Thymus (tissue), 11 donors: ENCODE results near the gene PSMD13. TPM values are rescaled to one million over a fixed set of nuclear protein-coding genes. Genes with fewer than 3 reads are reported as not detected.
"Not testable (repeated sequence)": the region's sequence is repeated elsewhere in the genome, so short reads cannot be mapped to it uniquely, and the experiment has no call there.

Source experiments
- DNase-seq, 9 donors: peaks; one replicate each; pipeline ENCODE4 v3.0.0-alpha.2; 2013; ENCODE audit warnings: low spot score in 9 of 9, low read depth in 6 of 9, missing footprints in 1 of 9
- H3K27ac ChIP-seq, 2 donors: one replicate each; pipeline ENCODE4 v1.5.1; 2013; ENCODE audit warnings: control low read depth in 1 of 2, low read depth in 1 of 2, low read length in 1 of 2, mild to moderate bottlenecking in 1 of 2, moderate library complexity in 1 of 2
- H3K27me3 ChIP-seq, 2 donors: one replicate each; pipeline ENCODE4 v1.5.1; 2013; ENCODE audit warnings: low read length in 1 of 2; ENCODE audit not compliant: control insufficient read depth in 2 of 2, insufficient read depth in 1 of 2
- H3K36me3 ChIP-seq, 2 donors: one replicate each; pipeline ENCODE4 v1.5.1; 2013; ENCODE audit warnings: low read length in 1 of 2, mild to moderate bottlenecking in 1 of 2, moderate library complexity in 1 of 2; ENCODE audit not compliant: control insufficient read depth in 2 of 2, insufficient read depth in 2 of 2
- H3K4me1 ChIP-seq, 2 donors: one replicate each; pipeline ENCODE4 v1.5.1; 2013; ENCODE audit warnings: low read length in 2 of 2; ENCODE audit not compliant: control insufficient read depth in 2 of 2, insufficient read depth in 2 of 2
- H3K4me3 ChIP-seq, 2 donors: one replicate each; pipeline ENCODE4 v1.5.1; 2013; ENCODE audit warnings: low read length in 2 of 2, control low read depth in 1 of 2, mild to moderate bottlenecking in 1 of 2
- H3K9me3 ChIP-seq, 2 donors: one replicate each; pipeline ENCODE4 v1.5.1; 2013; ENCODE audit warnings: low read length in 1 of 2, mild to moderate bottlenecking in 1 of 2; ENCODE audit not compliant: control insufficient read depth in 2 of 2, insufficient read depth in 1 of 2
- WGBS: extraction: QIAGEN DNeasy Blood & Tissue Kit; methylation state at CpG from one replicate; pipeline ENCODE4 v1.1.7; 2013; 5-methylcytosine and 5-hydroxymethylcytosine counted together
- polyA plus RNA-seq: library from polyadenylated mRNA; stranded (reverse); fragments of 200-250 nt; gene quantifications from one replicate; pipeline ENCODE4 v1.2.3, GENCODE V29; 2013
- total RNA-seq: library from RNA; stranded (reverse); fragments of 120-200 nt; gene quantifications from one replicate; pipeline ENCODE4 v1.2.4, GENCODE V29; 2013
- donor health status: healthy.

PSMD13 gene
- total and polyA plus RNA-seq, 2 donors = 134 to 192 TPM

DNA sequence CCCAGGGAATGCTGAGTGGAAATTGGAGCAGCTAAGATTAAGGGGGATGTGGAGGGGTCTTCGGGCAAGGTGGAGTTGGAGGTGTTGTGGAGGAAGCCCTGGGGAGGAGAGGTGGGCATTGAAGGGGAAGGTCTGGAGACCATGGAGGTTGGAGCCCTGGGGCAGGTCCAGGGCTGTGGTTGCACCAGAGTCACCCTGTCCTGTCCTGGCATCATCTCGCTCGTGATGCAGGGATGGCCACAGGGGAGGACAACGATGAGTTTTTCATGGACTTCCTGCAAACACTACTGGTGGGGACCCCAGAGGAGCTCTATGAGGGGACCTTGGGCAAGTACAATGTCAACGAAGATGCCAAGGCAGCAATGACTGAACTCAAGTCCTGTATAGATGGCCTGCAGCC, 43.3 kb upstream of the PSMD13 start:
- not testable (repeated sequence) for H3K9me3 ChIP-seq, H3K4me3 ChIP-seq, H3K27me3 ChIP-seq, H3K36me3 ChIP-seq, DNase-seq, H3K27ac ChIP-seq
- peaks cover 0 to 13% of the 10 kb centered on the region in 2 donors for H3K4me1 ChIP-seq
- 90% methylated on average over 5 of the region's 5 CpGs for WGBS

DNA sequence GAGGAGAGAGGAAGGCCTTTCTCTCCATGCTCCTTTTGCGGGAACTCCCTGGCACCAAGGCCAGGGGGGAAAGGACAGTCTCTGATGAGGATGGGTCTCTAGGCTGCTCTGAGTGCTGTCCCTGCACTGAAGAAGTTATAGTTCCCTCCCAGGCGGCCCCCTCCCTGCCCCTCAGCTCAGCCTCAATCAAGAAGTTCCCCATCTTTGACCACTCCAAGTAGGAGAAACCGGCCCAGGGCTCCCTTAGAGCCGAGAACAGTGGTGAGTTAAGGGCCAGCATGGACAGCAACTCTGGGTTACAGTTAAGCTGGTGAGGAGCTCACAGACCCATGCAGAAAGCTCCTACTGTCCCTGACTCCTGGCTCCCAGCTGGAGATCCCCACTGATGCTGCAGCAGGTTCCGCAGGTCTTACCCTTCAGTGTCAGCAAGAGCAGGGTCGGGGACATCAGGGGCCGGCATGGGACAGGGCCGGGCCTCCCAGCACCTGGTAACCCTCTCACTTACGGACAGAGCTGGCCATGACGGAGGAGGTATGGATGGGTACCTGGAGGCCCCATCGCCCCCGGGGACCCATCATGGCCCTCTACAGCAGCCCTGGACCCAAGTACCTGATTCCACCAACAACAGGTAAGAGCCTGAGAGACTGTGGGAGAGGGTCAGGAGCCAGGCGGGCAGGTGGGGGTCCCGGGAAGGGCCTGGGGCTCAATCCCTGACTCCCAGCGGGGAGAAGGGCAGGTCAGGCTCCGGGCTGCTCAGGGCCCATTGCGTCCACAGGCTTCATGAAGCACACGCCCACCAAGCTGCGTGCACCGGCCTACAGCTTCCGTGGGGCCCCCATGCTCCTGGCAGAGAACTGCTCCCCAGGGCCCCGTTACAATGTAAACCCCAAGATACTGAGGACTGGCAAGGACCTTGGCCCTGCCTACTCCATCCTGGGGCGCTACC, 39.7 kb upstream of the PSMD13 start:
- peaks cover 0 to 1% of the 10 kb centered on the region in 2 donors for H3K9me3 ChIP-seq
- peaks cover 3 to 13% of the 10 kb centered on the region in 2 donors for H3K4me1 ChIP-seq
- H3K36me3 ChIP-seq = peaks cover 0 to 5% of the 10 kb centered on the region in 2 donors
- 97% methylated on average over 23 of the region's 23 CpGs for WGBS
- no peak overlapping the region for H3K4me3 ChIP-seq
- DNase-seq = no peak
- H3K27ac ChIP-seq = no peak overlapping the region
- peaks cover 0 to 3% of the 10 kb centered on the region in 2 donors for H3K27me3 ChIP-seq

DNA sequence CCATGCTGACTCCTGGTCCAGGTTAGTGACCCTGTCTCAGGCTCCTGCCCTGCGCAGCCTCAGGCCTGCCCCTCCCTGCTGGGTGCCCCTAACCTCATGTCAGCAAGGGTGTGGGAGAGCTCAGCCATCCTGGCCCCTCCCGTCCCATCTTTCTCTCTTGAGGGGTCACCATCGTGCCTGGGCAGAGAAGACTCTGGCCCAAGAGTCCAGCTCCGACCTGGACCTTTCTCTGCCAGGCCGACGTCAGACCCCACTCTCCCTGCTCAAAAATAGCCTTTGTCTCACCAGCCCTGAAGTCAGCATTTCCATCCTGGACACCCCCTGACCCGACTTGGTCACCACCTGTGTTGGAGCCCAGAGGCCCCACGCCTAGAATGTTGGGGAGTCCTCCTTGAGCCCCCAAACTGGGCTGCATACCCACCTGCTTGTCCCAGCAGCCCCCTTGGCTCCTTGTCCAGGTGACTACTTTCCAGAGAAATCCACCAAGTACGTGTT, 39.0 kb upstream of the PSMD13 start:
- WGBS = 96% methylated on average over 9 of the region's 9 CpGs
- DNase-seq = no peak
- H3K27ac ChIP-seq = no peak overlapping the region
- H3K4me1 ChIP-seq = peaks cover 7 to 14% of the 10 kb centered on the region in 2 donors
- H3K36me3 ChIP-seq = peaks cover 0 to 5% of the 10 kb centered on the region in 2 donors
- peaks cover 0 to 3% of the 10 kb centered on the region in 2 donors for H3K27me3 ChIP-seq
- peaks cover 0 to 1% of the 10 kb centered on the region in 2 donors for H3K9me3 ChIP-seq
- H3K4me3 ChIP-seq = no peak overlapping the region

DNA sequence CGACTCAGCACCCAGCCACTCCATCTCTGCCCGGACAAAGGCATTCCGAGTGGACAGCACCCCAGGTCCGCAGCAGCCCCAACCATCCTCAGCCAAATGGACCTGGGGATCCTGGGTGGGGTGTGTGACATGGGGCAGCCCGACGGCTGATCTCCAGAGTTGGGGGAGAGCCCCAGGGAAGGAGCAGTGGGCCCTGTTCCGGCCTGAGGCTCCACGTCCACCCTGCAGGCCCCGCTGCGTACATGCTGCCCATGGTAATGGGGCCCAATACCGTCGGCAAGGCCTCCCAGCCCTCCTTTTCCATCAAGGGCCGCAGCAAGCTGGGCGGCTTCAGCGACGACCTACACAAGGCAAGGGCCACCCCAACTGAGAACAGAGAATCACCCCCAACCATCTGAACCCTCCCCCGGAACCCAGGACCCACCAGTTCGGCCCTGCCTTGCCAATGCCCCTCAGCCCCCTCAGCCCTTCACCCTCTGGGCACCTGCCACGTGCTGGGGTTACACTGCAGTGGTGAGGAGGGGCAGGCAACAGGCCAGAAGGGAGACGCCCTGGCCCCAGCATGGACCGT, 38.5 kb upstream of the PSMD13 start:
- peaks cover 0 to 1% of the 10 kb centered on the region in 2 donors for H3K9me3 ChIP-seq
- peaks cover 2 to 6% of the 10 kb centered on the region in 2 donors for H3K36me3 ChIP-seq
- peaks cover 0 to 3% of the 10 kb centered on the region in 2 donors for H3K27me3 ChIP-seq
- WGBS = 98% methylated on average over 21 of the region's 21 CpGs
- no peak for DNase-seq
- H3K4me3 ChIP-seq = no peak overlapping the region
- no peak overlapping the region for H3K27ac ChIP-seq
- peaks cover 7 to 20% of the 10 kb centered on the region in 2 donors for H3K4me1 ChIP-seq

DNA sequence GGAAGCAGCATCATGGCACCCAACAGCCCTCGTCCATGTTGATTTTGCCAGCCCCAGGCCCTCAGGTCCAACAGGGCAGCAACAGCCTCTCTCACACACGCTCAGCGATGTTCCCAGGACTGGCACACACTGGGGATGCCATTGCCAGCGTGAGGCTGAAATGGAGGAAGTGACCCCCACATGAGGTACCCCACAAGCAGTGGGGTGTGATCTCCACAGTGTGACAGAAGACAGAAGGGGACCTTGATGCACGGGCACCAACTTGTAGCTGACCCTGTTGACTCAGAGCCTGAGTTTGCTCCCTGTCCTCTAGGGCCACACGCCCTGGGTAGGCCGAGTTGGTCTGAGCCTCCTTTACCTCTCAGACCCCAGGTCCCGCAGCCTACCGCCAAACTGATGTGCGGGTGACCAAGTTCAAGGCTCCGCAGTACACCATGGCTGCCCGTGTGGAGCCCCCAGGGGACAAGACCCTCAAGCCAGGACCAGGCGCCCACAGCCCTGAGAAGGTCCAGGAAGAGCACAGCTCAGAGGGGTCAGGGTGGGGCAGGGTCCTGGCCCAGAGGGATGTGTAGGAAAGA, 37.7 kb upstream of the PSMD13 start:
- Histone ChIP-seq H3K4me1 (peaks cover 7 to 22% of the 10 kb centered on the region in 2 donors), H3K4me3 (no peak overlapping the region), H3K27me3 (peaks cover 0 to 3% of the 10 kb centered on the region in 2 donors), H3K9me3 (peaks cover 0 to 1% of the 10 kb centered on the region in 2 donors), H3K27ac (no peak overlapping the region), H3K36me3 (peaks cover 9 to 14% of the 10 kb centered on the region in 2 donors)
- no peak for DNase-seq
- WGBS = 93% methylated on average over 13 of the region's 13 CpGs

DNA sequence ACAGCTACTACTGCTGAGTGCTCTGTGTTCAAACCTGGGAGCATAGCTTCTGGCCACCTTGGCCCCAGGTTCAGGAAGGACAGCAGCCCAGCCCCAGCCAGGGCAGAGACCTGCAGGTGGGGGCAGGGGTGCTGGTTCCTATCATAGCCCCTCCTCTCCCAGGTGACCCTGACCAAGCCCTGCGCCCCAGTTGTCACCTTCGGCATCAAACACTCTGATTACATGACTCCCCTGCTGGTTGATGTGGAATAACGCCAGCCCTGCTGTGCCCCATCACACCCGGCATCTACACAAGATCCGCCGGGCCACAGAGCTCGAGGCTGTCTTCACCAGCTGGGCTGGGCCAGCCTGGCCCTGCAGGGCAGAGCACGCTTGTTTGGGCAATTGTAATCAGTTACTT, 37.0 kb upstream of the PSMD13 start:
- peaks cover 7 to 25% of the 10 kb centered on the region in 2 donors for H3K4me1 ChIP-seq
- H3K27ac ChIP-seq = no peak overlapping the region
- 96% methylated on average over 8 of the region's 8 CpGs for WGBS
- peaks cover 0 to 1% of the 10 kb centered on the region in 2 donors for H3K9me3 ChIP-seq
- DNase-seq = no peak
- peaks cover 0 to 3% of the 10 kb centered on the region in 2 donors for H3K27me3 ChIP-seq
- no peak overlapping the region for H3K4me3 ChIP-seq
- H3K36me3 ChIP-seq = peaks cover 15 to 21% of the 10 kb centered on the region in 2 donors

DNA sequence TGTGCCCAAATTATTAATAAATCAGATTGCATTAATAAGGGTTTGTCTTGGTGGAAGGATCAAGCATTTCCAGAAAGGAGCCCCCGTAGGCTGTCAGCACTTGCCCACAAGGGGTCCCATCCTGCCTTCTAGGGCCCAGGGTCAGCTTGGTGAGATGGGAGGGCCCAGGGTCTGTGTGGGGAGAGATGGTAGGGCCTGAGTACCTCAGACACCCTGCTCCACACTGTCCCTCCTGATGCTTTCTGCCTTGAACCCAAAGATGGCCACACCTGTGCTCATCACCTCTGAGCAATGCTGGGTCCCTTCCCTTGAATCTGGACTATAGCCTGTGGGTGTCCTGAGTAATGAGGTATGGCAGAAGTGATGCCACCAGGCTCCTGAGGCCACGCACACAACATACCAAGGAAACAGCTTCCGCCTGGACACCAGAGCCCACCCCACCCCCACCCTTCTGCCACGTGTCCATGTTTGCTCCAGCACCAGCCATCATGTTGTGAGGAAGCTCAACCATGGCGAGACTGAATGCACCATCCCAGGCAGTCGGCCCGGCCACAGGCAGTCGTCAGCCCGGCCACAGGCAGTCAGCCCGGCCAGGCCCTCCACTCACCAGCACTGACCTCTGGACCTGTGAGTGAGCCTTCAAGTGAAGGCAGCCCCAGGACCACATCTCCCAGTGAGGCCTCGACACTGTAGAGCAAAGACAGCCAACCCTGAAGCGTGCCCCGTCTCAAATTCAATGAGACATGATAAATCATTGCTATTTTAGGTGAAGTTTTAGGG, 36.4 kb upstream of the PSMD13 start:
- H3K27me3 ChIP-seq = peaks cover 0 to 3% of the 10 kb centered on the region in 2 donors
- H3K4me1 ChIP-seq = peaks cover 8 to 25% of the 10 kb centered on the region in 2 donors
- no peak overlapping the region for H3K27ac ChIP-seq
- H3K4me3 ChIP-seq = no peak overlapping the region
- H3K9me3 ChIP-seq = peaks cover 0 to 1% of the 10 kb centered on the region in 2 donors
- no peak for DNase-seq
- 98% methylated on average over 13 of the region's 13 CpGs for WGBS
- H3K36me3 ChIP-seq = peaks cover 22 to 25% of the 10 kb centered on the region in 2 donors

DNA sequence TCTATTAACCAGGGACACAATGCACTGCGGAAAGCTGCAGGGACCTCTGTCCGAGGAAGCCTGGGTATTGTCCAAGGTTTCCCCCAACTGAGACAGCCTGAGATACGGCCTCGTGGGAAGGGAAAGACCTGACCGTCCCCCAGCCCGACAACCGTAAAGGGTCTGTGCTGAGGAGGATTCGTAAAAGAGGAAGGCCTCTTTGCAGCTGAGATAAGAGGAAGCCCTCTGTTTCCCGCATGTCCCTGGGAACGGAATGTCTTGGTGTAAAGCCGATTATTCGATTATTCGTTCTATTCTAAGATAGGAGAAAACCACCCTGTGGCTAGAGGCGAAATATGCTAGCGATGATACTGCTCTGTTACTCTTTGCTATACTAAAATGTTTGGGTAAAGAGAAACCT, 34.8 kb upstream of the PSMD13 start:
- Histone ChIP-seq H3K4me1 (peaks cover 19 to 39% of the 10 kb centered on the region in 2 donors), H3K4me3 (no peak overlapping the region), H3K9me3 (peaks cover 0 to 1% of the 10 kb centered on the region in 2 donors), H3K36me3 (peaks cover 26 to 28% of the 10 kb centered on the region in 2 donors), H3K27me3 (peaks cover 0 to 3% of the 10 kb centered on the region in 2 donors), H3K27ac (peak overlapping the region; percentile 39 to 66)
- 25% methylated on average over 15 of the region's 15 CpGs for WGBS
- peak in 2 of 9 donors; percentile 22 to 28 for DNase-seq
